ENCODE results near the gene ENOX1. TPM values are rescaled to one million over a fixed set of nuclear protein-coding genes. Genes with fewer than 3 reads are reported as not detected.

ENOX1 gene
- total RNA-seq, 1 experiment from 2014 or later: 0.26 TPM

DNA sequence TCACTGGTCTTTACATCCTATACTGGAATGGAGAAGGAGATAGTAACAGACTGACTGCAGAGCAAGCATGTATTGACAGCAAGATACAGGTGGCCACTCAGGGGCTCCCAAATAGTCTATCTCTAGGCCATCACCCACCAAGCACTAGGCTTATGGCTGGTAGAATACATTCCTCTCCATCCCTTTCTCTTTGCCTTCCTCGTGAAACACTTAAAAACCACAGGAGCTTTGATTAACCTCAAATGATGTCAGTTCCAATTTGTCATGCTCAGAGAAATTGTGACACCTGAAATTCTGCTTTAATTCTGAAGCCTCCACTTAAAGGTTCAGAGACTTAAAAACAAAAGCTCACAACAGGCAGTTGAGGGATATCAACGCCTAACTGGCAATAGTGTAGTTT is 17.2 kb downstream of the ENOX1 start:
- Mint-ChIP-seq H3K36me3 (no peaks in the 10 kb centered on the region), H3K9me3 (no peaks in the 10 kb centered on the region), H3K4me3 (no peak overlapping the region), H3K27ac (no peak overlapping the region), H3K4me1 (peaks cover 10% of the 10 kb centered on the region), H3K27me3 (ENCODE audit: low read depth) (peaks cover 3% of the 10 kb centered on the region; the same call in 1 of the 2 replicates)
- TF ChIP-seq, protein P1, sequence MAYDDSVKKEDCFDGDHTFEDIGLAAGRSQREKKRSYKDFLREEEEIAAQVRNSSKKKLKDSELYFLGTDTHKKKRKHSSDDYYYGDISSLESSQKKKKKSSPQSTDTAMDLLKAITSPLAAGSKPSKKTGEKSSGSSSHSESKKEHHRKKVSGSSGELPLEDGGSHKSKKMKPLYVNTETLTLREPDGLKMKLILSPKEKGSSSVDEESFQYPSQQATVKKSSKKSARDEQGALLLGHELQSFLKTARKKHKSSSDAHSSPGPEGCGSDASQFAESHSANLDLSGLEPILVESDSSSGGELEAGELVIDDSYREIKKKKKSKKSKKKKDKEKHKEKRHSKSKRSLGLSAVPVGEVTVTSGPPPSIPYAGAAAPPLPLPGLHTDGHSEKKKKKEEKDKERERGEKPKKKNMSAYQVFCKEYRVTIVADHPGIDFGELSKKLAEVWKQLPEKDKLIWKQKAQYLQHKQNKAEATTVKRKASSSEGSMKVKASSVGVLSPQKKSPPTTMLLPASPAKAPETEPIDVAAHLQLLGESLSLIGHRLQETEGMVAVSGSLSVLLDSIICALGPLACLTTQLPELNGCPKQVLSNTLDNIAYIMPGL (CRISPR knock-in tag; IDR thresholded peaks at IDR 0.05): no peak
- no peak for TF ChIP-seq GABPB1 (CRISPR knock-in tag; IDR thresholded peaks at IDR 0.05)
- no peak for TF ChIP-seq ERG (CRISPR knock-in tag; IDR thresholded peaks at IDR 0.05)
- TF ChIP-seq ZBTB21 (CRISPR knock-in tag; IDR thresholded peaks at IDR 0.05; ENCODE audit: borderline replicate concordance): no peak
- no peak for TF ChIP-seq CREB1 (CRISPR knock-in tag; IDR thresholded peaks at IDR 0.05)
- TF ChIP-seq, protein P2, sequence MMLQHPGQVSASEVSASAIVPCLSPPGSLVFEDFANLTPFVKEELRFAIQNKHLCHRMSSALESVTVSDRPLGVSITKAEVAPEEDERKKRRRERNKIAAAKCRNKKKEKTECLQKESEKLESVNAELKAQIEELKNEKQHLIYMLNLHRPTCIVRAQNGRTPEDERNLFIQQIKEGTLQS (CRISPR knock-in tag; conservative IDR thresholded peaks at IDR 0.05): no peak
- TF ChIP-seq ZNF138 (CRISPR knock-in tag; conservative IDR thresholded peaks at IDR 0.05): no peak
- no peak for TF ChIP-seq ZNF416 (CRISPR knock-in tag; IDR thresholded peaks at IDR 0.05)
- no peak for TF ChIP-seq NR3C1 (CRISPR knock-in tag; conservative IDR thresholded peaks at IDR 0.05; ENCODE audit: low read depth)
- TF ChIP-seq ZNF232 (CRISPR knock-in tag; IDR thresholded peaks at IDR 0.05): no peak
- TF ChIP-seq CDX4 (CRISPR knock-in tag; IDR thresholded peaks at IDR 0.05; ENCODE audit: borderline replicate concordance): no peak
- ChIA-PET POLR2A (no interaction called here), CTCF (no interaction called here)
- DNase-seq (ENCODE audit: low spot score): no peak
- no peak for ATAC-seq

DNA sequence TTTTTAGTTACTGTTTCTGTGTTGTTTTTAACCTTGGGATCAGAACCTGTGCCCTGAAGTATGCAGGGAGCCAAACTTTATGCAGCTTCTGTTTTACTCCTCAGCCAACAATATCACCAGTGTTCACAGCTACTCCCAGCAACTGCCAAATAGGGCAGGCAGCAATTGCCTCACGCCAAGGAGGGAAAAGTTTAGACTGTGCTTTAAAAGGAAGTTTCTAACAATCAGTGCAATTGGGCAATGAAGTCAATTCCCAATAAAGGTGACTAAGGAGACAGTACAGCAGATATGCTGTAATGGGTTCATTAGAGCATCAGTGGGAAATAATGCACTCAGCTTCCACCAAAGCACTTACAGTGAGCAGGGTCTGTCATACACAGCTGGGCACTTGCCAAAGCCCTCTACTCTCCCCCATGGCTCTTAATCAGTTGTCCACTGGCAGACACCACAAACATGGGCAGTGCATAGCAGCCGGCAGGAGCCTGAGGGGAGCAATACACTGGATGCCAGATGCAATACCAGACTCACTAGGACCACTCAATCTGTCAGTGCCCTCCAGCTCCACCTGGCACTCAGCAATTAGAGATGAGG is 19.3 kb downstream of the ENOX1 start:
- no peak overlapping the region for H3K4me3 Mint-ChIP-seq
- ATAC-seq (no peak), DNase-seq (ENCODE audit: low spot score) (no peak)
- TF ChIP-seq TCF7 (CRISPR knock-in tag; IDR thresholded peaks at IDR 0.05; ENCODE audit: low read depth): no peak
- TF ChIP-seq TEAD1 (CRISPR knock-in tag; IDR thresholded peaks at IDR 0.05): no peak
- TF ChIP-seq CREB1 (CRISPR knock-in tag; IDR thresholded peaks at IDR 0.05): no peak
- TF ChIP-seq TEAD4 (CRISPR knock-in tag; IDR thresholded peaks at IDR 0.05): no peak
- no peak for TF ChIP-seq NFATC4 (CRISPR knock-in tag; IDR thresholded peaks at IDR 0.05)
- TF ChIP-seq, protein P1 (CRISPR knock-in tag; IDR thresholded peaks at IDR 0.05): no peak
- no peak for TF ChIP-seq ZNF121 (CRISPR knock-in tag; IDR thresholded peaks at IDR 0.05)
- TF ChIP-seq ERG (CRISPR knock-in tag; IDR thresholded peaks at IDR 0.05): no peak
- TF ChIP-seq, protein P3, sequence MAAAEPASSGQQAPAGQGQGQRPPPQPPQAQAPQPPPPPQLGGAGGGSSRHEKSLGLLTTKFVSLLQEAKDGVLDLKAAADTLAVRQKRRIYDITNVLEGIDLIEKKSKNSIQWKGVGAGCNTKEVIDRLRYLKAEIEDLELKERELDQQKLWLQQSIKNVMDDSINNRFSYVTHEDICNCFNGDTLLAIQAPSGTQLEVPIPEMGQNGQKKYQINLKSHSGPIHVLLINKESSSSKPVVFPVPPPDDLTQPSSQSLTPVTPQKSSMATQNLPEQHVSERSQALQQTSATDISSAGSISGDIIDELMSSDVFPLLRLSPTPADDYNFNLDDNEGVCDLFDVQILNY (CRISPR knock-in tag; IDR thresholded peaks at IDR 0.05): no peak
- TF ChIP-seq HMGA2 (CRISPR knock-in tag; IDR thresholded peaks at IDR 0.05): no peak
- TF ChIP-seq GTF2I (CRISPR knock-in tag; conservative IDR thresholded peaks at IDR 0.05): no peak
- TF ChIP-seq ATF2 (CRISPR knock-in tag; IDR thresholded peaks at IDR 0.05; ENCODE audit: borderline replicate concordance, low read depth): no peak
- no peak for TF ChIP-seq SMAD3 (CRISPR knock-in tag; IDR thresholded peaks at IDR 0.05; ENCODE audit: borderline replicate concordance)
- TF ChIP-seq ZNF263 (CRISPR knock-in tag; IDR thresholded peaks at IDR 0.05; ENCODE audit: low read depth): no peak
- TF ChIP-seq RORB (CRISPR knock-in tag; IDR thresholded peaks at IDR 0.05): no peak
- TF ChIP-seq, protein P4, sequence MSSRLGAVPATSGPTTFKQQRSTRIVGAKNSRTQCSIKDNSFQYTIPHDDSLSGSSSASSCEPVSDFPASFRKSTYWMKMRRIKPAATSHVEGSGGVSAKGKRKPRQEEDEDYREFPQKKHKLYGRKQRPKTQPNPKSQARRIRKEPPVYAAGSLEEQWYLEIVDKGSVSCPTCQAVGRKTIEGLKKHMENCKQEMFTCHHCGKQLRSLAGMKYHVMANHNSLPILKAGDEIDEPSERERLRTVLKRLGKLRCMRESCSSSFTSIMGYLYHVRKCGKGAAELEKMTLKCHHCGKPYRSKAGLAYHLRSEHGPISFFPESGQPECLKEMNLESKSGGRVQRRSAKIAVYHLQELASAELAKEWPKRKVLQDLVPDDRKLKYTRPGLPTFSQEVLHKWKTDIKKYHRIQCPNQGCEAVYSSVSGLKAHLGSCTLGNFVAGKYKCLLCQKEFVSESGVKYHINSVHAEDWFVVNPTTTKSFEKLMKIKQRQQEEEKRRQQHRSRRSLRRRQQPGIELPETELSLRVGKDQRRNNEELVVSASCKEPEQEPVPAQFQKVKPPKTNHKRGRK (CRISPR knock-in tag; IDR thresholded peaks at IDR 0.05; ENCODE audit: borderline replicate concordance): no peak
- TF ChIP-seq ZNF671 (CRISPR knock-in tag; IDR thresholded peaks at IDR 0.05): no peak
- no peaks in the 10 kb centered on the region for H3K36me3 Mint-ChIP-seq
- ChIA-PET CTCF (interaction anchor here (0.6 kb wide), 1 partner anchor 471 kb away, joined by 3 read pairs; no protein-coding TSS in a partner anchor), POLR2A (no interaction called here)
- peaks cover 3% of the 10 kb centered on the region; the same call in 1 of the 2 replicates for H3K27me3 Mint-ChIP-seq (ENCODE audit: low read depth)
- peaks cover 26% of the 10 kb centered on the region for H3K4me1 Mint-ChIP-seq
- H3K27ac Mint-ChIP-seq: no peak overlapping the region
- no peaks in the 10 kb centered on the region for H3K9me3 Mint-ChIP-seq
